Testis (tissue), 2 donors: ENCODE data around the gene MAN1C1.

Source experiments
- POLR2A ChIP-seq: fragments of 450-650 bp; IDR thresholded peaks from one replicate; pipeline ENCODE4 v1.6.1; 2017; ENCODE audit warnings: antibody characterized with exemption, mild to moderate bottlenecking, moderate library complexity
- TF ChIP-seq, protein P1 (sequence below), 3 experiments: fragments of 450-650 bp in 2 of 3; fragments of 200-600 bp in 1 of 3; sonication (generic) in 1 of 3; IDR thresholded peaks; one replicate each; pipeline ENCODE4 v1.5.1; 2016 to 2019; ENCODE audit warnings: antibody characterized with exemption in 3 of 3, mild to moderate bottlenecking in 2 of 3, moderate library complexity in 1 of 3

DNA sequence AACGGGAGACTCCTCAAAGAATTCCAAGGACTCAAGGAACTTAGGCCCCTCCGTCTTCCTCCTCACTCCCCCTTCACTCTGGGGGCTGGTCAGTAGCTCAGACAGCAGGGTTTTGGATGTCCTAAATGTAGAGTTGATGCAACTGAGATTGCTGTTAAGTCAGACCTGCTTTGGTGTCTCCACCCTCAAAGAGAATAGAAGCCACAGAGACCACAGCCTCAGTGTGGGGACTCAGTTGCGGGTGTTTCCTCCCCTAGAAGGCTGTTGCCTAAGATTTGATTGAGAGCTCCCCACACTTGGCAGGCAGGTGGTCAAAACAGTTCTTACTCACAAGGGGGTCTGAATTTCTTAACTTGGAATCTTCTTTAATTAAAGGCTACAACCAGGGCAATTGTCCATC, 7.6 kb downstream of the MAN1C1 start:
- TF ChIP-seq, protein P1, sequence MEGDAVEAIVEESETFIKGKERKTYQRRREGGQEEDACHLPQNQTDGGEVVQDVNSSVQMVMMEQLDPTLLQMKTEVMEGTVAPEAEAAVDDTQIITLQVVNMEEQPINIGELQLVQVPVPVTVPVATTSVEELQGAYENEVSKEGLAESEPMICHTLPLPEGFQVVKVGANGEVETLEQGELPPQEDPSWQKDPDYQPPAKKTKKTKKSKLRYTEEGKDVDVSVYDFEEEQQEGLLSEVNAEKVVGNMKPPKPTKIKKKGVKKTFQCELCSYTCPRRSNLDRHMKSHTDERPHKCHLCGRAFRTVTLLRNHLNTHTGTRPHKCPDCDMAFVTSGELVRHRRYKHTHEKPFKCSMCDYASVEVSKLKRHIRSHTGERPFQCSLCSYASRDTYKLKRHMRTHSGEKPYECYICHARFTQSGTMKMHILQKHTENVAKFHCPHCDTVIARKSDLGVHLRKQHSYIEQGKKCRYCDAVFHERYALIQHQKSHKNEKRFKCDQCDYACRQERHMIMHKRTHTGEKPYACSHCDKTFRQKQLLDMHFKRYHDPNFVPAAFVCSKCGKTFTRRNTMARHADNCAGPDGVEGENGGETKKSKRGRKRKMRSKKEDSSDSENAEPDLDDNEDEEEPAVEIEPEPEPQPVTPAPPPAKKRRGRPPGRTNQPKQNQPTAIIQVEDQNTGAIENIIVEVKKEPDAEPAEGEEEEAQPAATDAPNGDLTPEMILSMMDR (IDR thresholded peaks at IDR 0.05) = no peak
- no peak for TF ChIP-seq POLR2A
